ENCODE results near the gene UHRF2.
"Not testable (repeated sequence)": the region's sequence is repeated elsewhere in the genome, so short reads cannot be mapped to it uniquely, and the experiment has no call there.

Gene UHRF2

DNA sequence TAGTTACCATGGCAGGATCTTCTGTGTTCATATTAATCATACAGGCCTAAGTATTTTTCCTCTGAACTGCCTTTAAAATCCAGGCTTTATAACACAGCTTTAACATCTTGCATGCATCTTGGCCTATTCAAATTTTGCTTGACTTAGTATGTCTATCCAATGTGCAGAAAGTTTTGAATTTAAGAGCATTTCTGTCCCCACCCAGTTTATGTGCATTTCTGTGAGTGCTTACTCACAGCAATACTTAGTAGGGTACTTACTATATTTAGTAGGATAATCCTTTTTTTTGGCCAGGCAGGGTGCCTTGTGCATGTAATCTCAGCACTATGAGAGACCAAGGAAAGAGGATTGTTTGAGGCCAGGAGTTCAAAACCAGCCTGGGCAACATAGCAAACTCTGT lies 18.0 kb downstream of the UHRF2 start:
- no peak for DNase-seq

DNA sequence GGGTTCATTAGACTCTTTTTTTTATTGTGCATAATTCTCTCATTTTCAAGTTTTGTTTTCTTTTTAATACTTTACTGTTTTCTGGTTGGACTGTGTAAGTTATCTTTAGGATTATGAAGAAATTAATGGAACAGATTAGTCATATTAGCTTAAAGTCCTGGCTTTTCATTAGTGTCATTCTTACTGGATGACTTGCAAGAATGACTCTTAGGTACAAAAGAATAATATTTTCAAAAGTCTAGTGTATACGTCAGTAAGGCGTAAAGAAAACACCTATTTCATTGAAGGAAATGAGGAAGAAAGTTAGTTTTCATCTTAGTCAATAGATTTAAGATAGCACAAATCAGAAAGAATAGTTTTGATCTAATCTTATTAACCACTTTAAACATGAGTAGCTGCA lies 20.4 kb downstream of the UHRF2 start:
- DNase-seq: no peak

DNA sequence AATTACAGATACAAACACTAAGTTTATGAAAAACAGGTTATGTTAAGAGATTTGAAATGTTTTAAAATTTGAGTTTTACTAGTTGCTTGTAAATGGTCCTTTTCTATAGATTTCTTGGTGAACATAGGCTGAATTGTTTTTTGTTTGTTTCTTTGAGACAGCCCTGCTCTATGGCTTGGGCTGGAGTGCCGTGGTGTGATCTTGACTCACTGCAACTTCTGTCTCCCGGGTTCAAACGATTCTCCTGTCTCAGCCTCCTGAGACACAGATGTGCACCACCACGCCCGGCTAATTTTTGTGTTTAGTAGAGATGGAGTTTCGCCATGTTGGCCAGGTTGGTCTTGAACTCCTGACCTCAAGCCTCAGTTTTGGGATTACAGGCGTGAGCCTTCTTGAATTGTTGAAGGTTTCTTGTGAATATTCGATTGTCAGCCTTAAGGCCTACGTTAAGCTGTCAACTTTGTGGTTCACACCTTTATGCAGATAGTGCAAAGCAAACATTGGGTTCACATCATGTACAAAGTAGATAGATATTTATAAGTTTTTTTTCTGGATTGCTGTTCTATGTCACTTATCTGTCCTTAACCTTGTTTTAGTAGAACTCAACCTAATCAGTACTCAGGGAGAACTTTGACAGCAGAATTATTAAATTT lies 26.2 kb downstream of the UHRF2 start:
- DNase-seq: no peak

DNA sequence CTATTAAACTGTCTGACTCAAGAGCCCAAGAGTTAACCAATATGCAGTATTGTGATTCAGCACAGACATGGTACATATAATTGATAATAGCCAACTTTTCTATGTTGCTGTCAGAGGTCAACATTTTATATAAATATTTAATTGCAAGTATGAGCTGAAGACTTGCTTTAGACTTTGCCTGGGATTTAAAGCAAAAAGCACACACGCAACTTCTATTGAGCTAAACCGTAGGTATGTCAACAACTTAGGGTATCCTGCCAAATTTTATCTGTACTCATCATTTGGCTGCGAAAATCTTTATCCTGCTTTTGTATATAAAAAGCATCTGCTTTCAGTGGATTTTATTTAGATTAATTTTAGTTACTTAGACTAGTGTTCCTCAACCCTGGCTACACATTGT lies 27.4 kb downstream of the UHRF2 start:
- DNase-seq: no peak

DNA sequence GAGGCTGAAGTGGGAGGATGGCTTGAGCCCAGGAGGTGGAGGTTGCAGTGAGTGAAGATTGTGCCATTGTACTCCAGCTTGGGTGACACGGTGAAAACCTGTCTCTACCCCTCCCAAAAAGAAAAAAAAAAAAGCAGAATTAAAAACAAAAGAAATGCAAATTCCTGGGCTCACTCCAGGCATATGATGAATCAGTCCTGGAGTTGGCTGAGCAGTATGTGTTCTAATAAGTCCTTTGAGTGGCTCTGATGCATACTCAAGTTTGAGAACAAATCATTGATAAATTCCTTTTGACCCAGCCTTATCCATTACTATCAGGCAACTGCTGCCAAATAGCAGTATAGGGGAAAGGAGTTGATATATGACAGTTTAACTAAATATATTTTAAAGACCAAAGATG lies 28.3 kb downstream of the UHRF2 start:
- no peak for DNase-seq

DNA sequence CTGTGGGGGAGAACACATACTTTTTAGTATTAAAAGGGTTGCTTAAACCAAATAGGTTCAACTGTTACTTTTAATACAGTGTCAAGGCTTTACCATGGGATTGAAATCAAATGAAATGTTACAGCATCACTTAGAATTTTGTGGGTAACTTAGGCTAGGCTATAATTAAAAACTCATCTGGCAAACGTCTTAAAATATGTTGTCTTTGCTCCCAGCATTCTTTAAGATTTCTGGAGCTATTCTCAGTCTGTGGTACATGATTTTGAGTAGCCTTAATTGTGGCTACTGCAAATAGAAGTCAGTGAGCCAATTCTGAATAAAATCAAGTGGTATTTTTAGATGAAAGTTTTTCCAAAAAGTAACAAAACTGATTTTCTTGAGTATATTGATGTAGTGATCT lies 30.7 kb downstream of the UHRF2 start:
- DNase-seq: no peak

DNA sequence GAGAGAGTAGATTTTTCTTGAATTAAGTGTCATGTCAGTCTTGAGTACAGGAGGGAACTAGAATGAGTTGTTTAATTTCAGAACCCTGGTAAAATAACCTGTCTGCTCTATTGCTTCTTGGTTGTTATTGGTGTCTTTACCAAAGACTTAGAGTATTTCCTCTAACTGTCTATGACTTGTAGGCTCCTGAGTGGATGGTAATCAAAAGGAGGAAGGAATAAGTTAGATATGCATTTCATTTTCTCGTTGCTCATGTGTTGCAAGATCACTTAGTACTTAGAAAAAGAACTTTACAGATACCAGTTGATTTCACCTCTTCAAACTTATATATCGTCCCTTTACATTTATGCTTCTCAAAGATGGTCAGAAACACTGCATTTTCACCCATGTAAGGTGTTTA lies 31.1 kb downstream of the UHRF2 start:
- no peak for DNase-seq

DNA sequence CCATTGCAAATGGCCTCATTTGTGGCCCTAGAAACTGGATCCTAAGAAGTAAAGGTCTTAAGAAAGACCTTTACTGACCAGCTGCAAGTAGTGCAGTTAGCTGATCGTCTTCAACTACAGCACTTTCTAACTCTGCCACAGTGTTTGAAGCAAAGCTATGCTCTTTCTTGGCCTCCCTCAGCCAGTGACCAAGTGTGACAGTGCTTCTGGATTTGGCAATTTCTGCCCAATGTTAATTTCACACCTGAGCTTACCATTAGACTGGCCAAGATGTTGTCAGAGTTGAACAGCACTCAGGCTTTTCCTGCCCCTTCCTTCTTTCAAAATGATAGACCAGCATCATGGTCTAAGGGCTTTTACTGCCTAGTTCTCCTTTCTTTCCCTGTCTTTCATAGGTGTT lies 36.1 kb downstream of the UHRF2 start:
- no peak for DNase-seq

DNA sequence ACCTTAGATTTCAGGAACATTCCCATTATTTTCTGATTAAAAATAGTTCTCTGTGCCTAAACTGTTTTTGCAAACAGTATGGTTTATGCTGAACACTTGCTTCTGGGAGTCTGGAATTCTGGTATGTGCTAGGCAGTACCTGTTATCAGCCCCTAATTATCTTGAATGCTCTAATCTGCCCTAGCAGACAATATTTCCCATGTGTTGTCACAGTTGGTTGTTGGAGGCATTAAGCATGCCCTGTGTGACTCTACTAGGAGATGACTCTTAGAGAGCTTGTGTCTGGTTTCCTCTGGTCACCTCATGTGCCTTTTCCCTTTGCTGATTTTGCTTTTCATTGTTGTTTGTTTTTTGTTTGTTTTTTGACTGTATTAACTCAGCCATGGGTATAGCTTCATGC lies 36.6 kb downstream of the UHRF2 start:
- DNase-seq: no peak

DNA sequence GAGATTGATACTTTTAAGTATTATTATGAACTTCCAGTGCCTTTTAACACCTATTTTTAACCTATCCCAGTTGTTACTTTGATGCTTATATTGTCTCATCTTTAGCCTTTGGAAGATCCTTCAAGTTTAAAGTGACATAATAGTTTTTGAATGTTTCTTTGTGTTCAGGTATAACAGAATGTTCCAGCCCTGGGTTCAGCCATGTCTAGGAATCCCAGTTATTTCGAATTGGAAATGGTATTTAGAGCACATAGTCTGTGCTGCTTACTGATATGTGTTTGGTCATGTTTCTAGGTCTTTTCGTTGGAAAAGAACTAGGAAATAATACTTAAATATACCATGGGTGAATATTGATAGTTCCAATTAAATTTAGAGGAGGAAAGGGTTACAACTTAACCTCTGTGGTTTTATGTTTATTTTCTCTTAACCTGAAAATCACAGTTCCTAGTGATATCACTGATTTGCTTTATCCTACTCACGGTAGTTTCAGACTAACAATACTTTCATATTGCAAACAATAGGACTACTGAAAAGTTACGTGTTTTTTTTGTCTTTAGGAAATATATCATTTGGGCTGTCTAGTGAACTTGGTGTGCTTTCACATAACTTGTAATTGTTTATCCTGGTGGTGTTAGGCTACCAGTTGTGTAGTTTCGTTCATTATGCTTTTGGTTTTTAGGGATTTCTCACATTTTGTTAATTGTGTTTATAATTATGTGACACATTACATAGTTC lies 37.8 kb downstream of the UHRF2 start:
- DNase-seq: no peak

DNA sequence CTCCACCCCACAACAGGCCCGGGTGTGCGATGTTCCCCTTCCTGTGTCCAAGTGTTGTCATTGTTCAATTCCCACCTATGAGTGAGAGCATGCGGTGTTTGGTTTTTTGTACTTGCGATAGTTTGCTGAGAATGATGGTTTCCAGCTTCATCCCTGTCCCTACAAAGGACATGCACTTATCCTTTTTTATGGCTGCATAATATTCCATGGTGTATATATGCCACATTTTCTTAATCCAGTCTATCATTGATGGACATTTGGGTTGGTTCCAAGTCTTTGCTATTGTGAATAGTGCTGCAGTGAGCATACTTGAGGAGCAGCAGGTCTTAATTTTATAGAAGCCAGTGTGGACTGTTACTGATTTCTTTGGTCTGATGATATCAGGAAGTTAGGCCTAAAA lies 42.3 kb downstream of the UHRF2 start:
- not testable (repeated sequence) for DNase-seq

DNA sequence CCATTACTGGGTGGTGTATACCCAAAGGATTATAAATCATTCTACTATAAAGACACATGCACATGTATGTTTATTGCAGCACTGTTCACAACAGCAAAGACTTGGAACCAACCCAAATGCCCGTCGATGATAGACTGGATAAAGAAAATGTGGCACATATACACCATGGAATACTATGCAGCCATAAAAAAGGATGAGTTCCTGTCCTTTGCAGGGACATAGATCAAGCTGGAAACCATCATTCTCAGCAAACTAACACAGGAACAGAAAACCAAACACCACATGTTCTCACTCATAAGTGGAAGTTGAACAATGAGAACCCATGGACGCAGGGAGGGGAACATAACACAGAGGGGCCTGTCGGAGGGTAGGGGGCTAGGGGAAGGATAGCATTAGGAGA lies 45.7 kb downstream of the UHRF2 start:
- DNase-seq: not testable (repeated sequence)

DNA sequence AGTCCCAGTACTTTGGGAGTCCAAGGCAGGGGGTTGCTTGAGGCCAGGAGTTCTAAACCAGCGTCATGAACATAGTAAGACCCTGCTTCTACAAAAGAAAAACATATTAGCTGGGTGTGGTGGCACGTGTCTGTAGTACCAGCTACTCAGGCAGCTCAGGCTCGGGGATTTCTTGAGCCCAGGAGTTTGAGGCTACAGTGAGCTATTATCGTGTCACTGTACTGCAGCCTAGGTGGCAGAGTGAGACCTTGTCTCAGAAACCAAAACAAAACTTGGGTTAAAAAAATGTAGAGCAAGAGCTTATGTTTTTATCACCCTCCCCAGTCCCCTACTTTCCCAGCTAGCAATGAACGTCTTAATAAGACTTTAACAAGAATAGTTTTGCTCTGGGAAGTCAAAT lies 46.7 kb downstream of the UHRF2 start:
- DNase-seq: no peak

DNA sequence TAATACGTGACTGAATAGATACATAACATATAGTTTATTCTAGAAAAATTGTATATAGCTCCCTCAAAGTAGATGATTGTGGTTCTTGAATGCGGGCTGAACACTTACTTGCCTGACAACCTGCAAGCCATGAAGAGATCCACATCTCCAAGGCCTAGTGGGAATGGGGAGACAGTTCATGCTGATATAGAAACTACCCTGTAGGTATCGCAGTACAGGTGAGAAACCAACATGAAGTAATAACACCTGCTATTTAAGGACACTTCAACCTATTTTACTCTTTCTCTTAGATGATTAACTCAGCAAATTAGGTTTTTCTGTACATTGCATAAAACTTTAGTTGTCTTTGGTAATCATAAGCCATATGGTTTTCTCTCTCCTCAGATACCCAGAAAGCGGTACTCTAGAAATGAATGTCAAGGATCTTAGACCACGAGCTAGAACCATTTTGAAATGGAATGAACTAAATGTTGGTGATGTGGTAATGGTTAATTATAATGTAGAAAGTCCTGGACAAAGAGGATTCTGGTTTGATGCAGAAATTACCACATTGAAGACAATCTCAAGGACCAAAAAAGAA lies 47.3 kb downstream of the UHRF2 start:
- no peak for DNase-seq

DNA sequence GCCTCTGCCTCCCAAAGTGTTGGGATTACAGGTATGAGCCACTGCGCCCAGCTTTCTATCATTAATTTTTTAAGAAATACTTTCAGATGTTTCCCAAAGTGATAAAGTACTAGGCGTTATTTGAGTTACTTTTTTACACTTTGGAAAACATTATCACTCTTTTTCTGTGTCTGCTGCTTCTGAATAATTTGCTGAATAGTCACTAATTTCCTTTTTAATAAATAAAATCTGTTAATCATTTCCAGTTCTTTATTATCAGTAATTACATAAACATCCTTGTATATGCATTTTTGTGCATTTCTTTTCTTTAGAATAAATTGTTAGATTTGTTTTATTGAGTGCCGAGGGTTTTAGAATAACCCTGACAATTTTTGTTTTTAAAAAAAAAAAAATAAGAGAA lies 48.6 kb downstream of the UHRF2 start:
- DNase-seq: no peak

DNA sequence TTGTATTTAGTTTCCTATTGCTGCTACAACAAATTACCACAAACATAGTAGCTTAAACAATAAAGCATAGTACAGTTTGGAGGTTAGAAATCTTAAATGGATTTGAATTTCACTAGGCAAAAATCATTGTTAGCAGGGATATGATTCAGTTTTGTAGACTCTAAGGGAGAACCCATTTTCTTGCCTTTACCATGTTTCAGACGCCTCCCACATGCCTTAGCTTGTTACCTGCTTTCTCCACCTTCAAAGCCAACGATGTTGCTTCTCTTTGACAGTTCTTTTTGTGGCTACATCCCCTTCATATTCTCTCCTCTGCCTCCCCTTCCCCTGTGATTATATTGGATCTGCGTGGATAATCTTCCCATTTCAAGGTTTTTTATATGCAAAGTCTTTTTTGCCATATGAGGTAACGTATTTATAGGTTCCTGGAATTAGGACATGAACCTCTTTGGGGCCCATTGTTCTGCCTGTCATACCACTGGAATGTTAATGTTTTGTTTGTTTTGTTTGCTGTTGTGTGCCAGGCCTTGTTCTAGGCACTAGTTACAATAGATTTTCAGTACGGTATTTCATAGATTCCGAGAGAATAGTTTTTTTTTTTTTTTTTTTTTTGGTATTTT lies 54.1 kb downstream of the UHRF2 start:
- no peak for DNase-seq

DNA sequence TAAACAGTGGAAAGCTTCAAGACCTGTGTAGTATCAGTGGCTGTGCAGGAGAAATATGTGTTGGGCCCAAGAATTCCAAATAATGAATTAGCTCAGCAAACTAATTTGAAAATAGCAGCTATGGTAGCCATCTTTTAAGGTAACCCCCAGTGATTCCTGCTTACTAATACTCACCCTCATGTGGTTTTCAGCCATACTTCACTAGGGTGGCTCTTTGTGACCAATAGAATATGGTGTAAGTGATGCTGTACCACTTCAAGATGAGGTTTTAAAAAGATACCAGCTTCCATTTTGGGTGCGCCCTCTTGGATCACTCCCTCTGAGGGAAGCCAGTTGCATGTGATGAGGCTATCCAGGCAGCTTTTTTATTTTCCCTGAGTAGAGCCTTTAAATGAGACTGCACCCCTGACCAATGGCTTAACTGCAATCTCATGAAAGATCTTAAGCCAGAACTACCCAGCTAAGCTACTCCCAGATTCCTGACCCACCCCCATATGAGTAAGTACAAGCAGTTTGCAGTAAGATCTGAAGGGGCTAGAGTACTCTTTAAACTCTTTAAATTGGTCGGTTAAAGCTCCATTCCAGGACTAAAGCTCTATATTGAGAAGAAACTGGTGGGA lies 58.3 kb downstream of the UHRF2 start:
- DNase-seq: no peak

DNA sequence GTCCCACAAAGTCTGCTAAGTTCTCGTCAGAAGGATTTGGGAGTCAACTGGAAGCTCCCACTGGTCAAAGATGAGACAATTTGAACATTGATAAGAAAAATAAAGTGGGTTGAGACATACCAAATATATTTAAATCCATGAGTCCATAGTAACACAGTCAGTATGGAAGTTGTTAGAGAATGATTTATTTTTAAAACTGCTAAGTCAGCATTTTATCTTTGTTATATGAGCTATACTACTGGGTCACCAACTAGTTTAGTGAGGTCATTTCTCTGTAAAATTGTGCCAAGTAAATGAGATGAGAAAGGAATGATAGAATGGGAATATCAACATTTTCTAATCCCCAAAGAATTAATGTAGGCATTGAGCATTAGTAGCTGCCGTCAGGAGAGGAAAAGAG lies 60.2 kb downstream of the UHRF2 start:
- DNase-seq: no peak

DNA sequence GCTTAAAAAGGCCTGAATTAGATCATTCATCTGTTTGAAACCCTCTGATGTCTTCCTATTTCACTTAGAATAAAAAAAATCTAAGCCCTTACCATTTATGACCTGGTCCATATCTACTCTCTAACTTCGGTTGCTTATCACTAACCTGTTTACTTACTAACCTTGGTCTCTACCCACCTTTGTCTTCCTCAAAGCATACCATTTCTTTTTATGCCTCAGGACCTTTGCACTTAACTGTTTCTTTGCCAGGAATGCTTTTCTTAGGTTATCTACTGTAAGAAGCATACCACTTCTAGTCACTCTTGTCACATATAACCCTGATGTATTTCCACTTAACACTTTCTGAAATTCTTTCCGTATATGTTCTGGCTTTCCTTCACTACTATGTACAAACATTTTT lies 67.0 kb downstream of the UHRF2 start:
- DNase-seq: no peak

DNA sequence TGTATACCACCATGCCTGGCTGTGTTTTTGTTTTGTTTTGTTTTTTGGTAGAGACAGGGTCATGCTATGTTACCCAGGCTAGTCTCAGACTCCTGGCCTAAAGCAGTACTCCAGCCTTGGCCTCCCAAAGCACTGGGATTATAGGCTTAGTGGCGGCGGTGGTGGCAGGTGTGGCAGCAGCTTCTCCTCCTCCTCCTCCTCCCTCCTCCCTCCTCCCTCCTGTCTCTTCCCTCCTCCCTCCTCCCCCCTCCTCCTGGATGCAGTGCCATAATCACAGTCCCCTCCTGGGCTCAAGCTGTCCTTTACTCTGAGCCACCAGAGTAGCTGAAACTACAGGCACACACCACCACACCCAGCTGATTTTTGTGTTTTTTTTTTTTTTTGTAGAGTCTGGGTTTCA lies 71.2 kb downstream of the UHRF2 start:
- no peak for DNase-seq

DNA sequence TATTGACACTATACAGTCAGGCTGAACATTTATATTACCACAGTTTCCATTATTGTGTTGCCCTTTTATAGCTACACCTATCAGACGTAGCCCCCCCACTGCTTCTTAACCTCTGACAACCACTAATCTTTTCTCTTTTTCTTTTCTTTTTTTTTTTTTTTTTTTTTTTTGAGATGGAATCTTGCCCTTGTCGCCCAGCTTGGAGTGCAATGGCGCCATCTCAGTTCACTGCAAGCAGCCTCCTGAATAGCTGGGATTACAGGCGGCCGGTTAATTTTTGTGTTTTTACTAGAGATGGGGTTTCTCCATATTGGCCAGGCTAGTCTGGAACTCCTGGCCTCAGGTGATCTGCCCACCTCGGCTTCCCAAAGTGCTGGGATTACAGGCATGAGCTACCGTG lies 75.4 kb downstream of the UHRF2 start:
- DNase-seq: peak; percentile 8

DNA sequence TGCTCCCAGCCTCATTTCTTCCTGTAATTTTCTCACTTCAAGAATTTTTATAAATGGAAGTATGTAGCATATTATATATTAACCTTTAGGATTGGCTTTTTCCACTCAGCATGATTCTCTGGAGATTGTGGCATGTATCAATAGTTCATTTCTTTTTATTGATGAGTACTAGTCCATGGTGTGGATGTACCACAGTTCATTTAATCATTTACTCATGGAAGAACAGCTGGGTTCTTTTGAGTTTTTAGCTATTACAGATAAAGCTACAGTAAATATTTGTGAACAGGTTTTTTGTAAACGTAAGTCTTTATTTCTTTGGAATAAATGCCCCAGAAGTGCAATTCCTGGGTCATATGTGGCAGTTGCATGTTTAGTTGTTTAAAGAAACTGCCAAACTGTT lies 76.1 kb downstream of the UHRF2 start:
- no peak for DNase-seq

DNA sequence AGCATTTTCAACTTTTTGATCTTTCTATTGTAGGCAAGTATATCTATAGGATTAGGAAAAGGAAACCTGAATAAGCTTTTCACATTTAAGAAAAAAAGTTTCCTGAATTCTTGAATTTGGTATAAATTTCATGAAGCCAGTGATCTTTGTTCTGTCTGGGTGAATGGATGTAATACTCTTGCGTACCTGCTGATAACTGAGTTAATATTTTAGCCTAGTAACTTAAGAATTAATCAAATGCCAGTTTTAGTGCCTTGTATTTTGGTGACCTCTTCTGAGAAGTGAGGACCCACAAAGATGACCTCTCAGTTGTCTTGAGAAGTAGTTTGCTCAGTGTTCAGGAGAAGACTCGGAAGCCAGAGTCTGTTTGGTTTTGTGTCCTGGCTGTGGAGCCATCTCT lies 77.9 kb downstream of the UHRF2 start:
- no peak for DNase-seq

DNA sequence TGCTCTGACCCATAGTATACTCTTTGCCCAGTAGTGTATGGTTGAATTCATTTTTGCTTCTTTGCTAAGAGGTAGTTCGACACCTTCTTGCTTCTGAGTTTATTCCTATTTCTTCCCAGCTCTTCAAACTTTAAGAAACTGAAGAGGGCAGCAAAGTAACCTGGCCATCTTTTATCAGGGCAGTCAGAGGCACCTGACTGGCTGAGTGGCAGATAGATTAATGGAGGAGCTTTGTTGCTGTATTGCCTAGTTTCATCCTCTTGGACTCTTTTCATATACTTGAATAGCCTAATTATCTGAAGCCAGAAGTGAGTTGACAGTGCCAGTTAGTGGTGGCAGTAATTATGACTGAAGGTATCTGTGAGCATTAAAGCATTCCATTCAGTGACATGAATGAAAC lies 82.5 kb downstream of the UHRF2 start:
- DNase-seq: no peak

Measured in DMS53 (cell line).